ENCODE results near the gene ZNF224.

ZNF224 gene

GRCh38 chr19:44131955-44132354 is 37.8 kb downstream of the ZNF224 start:
- DNase-seq (ENCODE audit: low read depth): no peak

- DNase-seq (ENCODE audit: low read depth): peak; percentile 82
Observed at GRCh38 chr19:44141191-44142058, 47.3 kb downstream of the ZNF224 start, which contains the start of gene ZNF234. TSS of gene ZNF234 (plus strand) at chr19:44141554. CDS start at chr19:44144633, 3,079 bp downstream.

GRCh38 chr19:44142059-44142433 is 47.9 kb downstream of the ZNF224 start:
- no peak for DNase-seq (ENCODE audit: low read depth)

- no peak for DNase-seq (ENCODE audit: low read depth)
Observed at GRCh38 chr19:44149776-44150175, 55.6 kb downstream of the ZNF224 start.

GRCh38 chr19:44151491-44151890 is 57.3 kb downstream of the ZNF224 start:
- no peak for DNase-seq (ENCODE audit: low read depth)

- DNase-seq (ENCODE audit: low read depth): no peak
Observed at GRCh38 chr19:44156475-44156874, 62.3 kb downstream of the ZNF224 start.

Data from stromal cell of bone marrow (primary cell).